Measurements from ENCODE around the gene DRAP1.

DNA sequence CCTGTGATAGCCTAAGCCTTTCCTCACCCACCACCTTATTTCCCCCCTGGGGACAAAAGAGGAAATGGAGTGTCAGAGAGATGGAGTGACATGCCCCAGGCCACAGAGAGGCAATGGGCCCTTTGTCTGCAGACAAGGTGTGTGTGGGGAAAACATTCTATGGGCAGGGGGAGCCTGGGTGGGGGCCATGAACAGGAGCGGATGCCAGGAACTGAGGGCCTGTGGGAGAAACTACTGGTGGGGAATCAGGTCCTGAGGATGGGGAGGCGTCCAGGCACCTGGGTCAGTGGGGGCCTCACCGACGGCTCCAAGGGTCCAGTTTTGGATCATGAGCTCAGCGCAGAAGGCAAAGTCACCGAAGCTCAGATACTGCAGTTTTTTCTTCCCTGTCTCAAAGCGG is 34.0 kb upstream of the DRAP1 start:
- TF ChIP-seq, protein P1, sequence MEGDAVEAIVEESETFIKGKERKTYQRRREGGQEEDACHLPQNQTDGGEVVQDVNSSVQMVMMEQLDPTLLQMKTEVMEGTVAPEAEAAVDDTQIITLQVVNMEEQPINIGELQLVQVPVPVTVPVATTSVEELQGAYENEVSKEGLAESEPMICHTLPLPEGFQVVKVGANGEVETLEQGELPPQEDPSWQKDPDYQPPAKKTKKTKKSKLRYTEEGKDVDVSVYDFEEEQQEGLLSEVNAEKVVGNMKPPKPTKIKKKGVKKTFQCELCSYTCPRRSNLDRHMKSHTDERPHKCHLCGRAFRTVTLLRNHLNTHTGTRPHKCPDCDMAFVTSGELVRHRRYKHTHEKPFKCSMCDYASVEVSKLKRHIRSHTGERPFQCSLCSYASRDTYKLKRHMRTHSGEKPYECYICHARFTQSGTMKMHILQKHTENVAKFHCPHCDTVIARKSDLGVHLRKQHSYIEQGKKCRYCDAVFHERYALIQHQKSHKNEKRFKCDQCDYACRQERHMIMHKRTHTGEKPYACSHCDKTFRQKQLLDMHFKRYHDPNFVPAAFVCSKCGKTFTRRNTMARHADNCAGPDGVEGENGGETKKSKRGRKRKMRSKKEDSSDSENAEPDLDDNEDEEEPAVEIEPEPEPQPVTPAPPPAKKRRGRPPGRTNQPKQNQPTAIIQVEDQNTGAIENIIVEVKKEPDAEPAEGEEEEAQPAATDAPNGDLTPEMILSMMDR (IDR thresholded peaks at IDR 0.05), result no peak
- TF ChIP-seq POLR2A (IDR thresholded peaks at IDR 0.05), result no peak
- TF ChIP-seq EP300 (IDR thresholded peaks at IDR 0.05), result no peak
